PC-9 (cell line): ENCODE data around the gene LRSAM1. TPM values are rescaled to one million over a fixed set of nuclear protein-coding genes. Genes with fewer than 3 reads are reported as not detected.

Experiments
- BruUV-seq: library from RNA; stranded (reverse); fragments of 400-500 nt; replicated peaks from 2 replicates; lab custom pipeline; 2021; lab: Mats Ljungman, UMichigan
- CTCF ChIA-PET: fragments of 300-600 bp; sonication (Branson Sonifier 250); formaldehyde crosslinking; loops from one replicate; lab custom pipeline; 2022; ENCODE audit warnings: antibody characterized with exemption; lab: Charles Lee
- POLR2A ChIA-PET: fragments of 300-600 bp; sonication (Branson Sonifier 250); formaldehyde crosslinking; loops from one replicate; lab custom pipeline; 2022; ENCODE audit warnings: antibody characterized with exemption; ENCODE audit not compliant: unreplicated experiment; lab: Charles Lee
- DNase-seq, 2 experiments: peaks; one replicate each; pipeline versions ENCODE4 v3.0.0 to v3.0.0-alpha.2; 2015 to 2022; ENCODE audit warnings: mixed read lengths in 1 of 2
- H2AFZ ChIP-seq: fragments of 200-600 bp; sonication (generic); 2 replicates; pipeline ENCODE4 v1.8.1; 2017; ENCODE audit warnings: antibody characterized with exemption
- H3F3A ChIP-seq: fragments of 200-600 bp; sonication (generic); 2 replicates; pipeline ENCODE4 v1.8.1; 2017; ENCODE audit warnings: antibody characterized with exemption, mild to moderate bottlenecking, low read depth; ENCODE audit not compliant: insufficient read depth
- H3K27ac ChIP-seq: fragments of 200-600 bp; sonication (generic); 2 replicates; pipeline ENCODE4 v1.6.1; 2016; ENCODE audit warnings: mixed run types
- H3K27me3 ChIP-seq: fragments of 200-600 bp; sonication (generic); 2 replicates; pipeline ENCODE4 v1.6.1; 2016; ENCODE audit warnings: low read depth, mixed run types; ENCODE audit not compliant: insufficient read depth
- H3K36me3 ChIP-seq: fragments of 200-600 bp; sonication (generic); 2 replicates; pipeline ENCODE4 v1.6.1; 2016; ENCODE audit warnings: low read depth, mixed run types
- H3K4me1 ChIP-seq: fragments of 200-600 bp; sonication (generic); replicated peaks from 2 replicates; pipeline ENCODE4 v1.6.1; 2016; ENCODE audit warnings: mixed run types; ENCODE audit not compliant: insufficient read depth
- H3K4me2 ChIP-seq: fragments of 200-600 bp; sonication (generic); 2 replicates; pipeline ENCODE4 v1.6.1; 2017; ENCODE audit warnings: mixed run types
- H3K4me3 ChIP-seq: fragments of 200-600 bp; sonication (generic); 2 replicates; pipeline ENCODE4 v1.6.1; 2016; ENCODE audit warnings: mixed run types
- H3K79me2 ChIP-seq: fragments of 200-600 bp; sonication (generic); 2 replicates; pipeline ENCODE4 v1.6.1; 2017; ENCODE audit warnings: low read depth, mixed run types
- H3K9me2 ChIP-seq: fragments of 200-600 bp; sonication (generic); 2 replicates; pipeline ENCODE4 v1.8.1; 2017; ENCODE audit warnings: mild to moderate bottlenecking; ENCODE audit not compliant: insufficient read depth
- H3K9me3 ChIP-seq: fragments of 200-600 bp; sonication (generic); 2 replicates; pipeline ENCODE4 v1.8.1; 2016; ENCODE audit warnings: low read depth; ENCODE audit not compliant: insufficient read depth
- H4K20me1 ChIP-seq: fragments of 200-600 bp; sonication (generic); 2 replicates; pipeline ENCODE4 v1.8.1; 2017; ENCODE audit not compliant: insufficient read depth
- CTCF ChIP-seq: fragments of 200-600 bp; sonication (generic); conservative IDR thresholded peaks from 2 replicates; pipeline ENCODE4 v1.6.1; 2017; ENCODE audit warnings: mixed run types, antibody characterized with exemption, mild to moderate bottlenecking, moderate library complexity
- EZH2 ChIP-seq: fragments of 200-600 bp; sonication (generic); IDR thresholded peaks from 2 replicates; pipeline ENCODE4 v1.8.0; 2017; ENCODE audit warnings: antibody characterized with exemption, low read depth
- intact Hi-C: fragments of 100-400 bp; cut with micrococcal nuclease; formaldehyde crosslinking; loops from one replicate; pipeline ENCODE4 v1.10.0; 2022; ENCODE audit not compliant: unreplicated experiment
- total RNA-seq: library from RNA; stranded (reverse); gene quantifications from 2 replicates; pipeline ENCODE4 v1.2.3, GENCODE V29; 2021

The LRSAM1 gene
- total RNA-seq, 1 experiment from 2014 or later = 44.0 TPM

GRCh38 chr9:127507751-127508648, 56.7 kb downstream of the LRSAM1 start:
- H3K79me2 ChIP-seq = peaks cover 4% of the 10 kb centered on the region; the same call in 1 of the 2 replicates
- no peak overlapping the region for H3K27ac ChIP-seq
- H3K4me1 ChIP-seq = no peaks in the 10 kb centered on the region
- no peak for DNase-seq
- no peak overlapping the region for H2AFZ ChIP-seq
- intact Hi-C loops = no loop called here
- peaks cover 19% of the 10 kb centered on the region; the same call in 1 of the 2 replicates for H3K36me3 ChIP-seq
- peaks cover 9% of the 10 kb centered on the region; the same call in 1 of the 2 replicates for H4K20me1 ChIP-seq
- TF ChIP-seq EZH2 (no peak), CTCF (no peak)
- ChIA-PET POLR2A (no interaction called here), CTCF (no interaction called here)
- H3K9me2 ChIP-seq = no peaks in the 10 kb centered on the region
- no peak overlapping the region for H3K4me2 ChIP-seq
- H3K4me3 ChIP-seq = no peak overlapping the region
- H3F3A ChIP-seq = peaks cover 20% of the 10 kb centered on the region; the same call in 1 of the 2 replicates
- no peaks in the 10 kb centered on the region for H3K9me3 ChIP-seq
- H3K27me3 ChIP-seq = no peaks in the 10 kb centered on the region
- BruUV-seq = no TSS peak

- no peaks in the 10 kb centered on the region for H3K27me3 ChIP-seq
- H3K9me2 ChIP-seq = no peaks in the 10 kb centered on the region
- ChIA-PET POLR2A (no interaction called here), CTCF (no interaction called here)
- intact Hi-C loops = no loop called here
- H3K36me3 ChIP-seq = peaks cover 27% of the 10 kb centered on the region
- H3F3A ChIP-seq = peaks cover 21% of the 10 kb centered on the region; the same call in 1 of the 2 replicates
- no peak overlapping the region for H3K27ac ChIP-seq
- TF ChIP-seq CTCF (no peak), EZH2 (no peak)
- no peak overlapping the region for H2AFZ ChIP-seq
- H4K20me1 ChIP-seq = peaks cover 11% of the 10 kb centered on the region; the same call in 1 of the 2 replicates
- no peaks in the 10 kb centered on the region for H3K4me1 ChIP-seq
- H3K4me2 ChIP-seq = no peak overlapping the region
- H3K9me3 ChIP-seq = no peaks in the 10 kb centered on the region
- no peak for DNase-seq
- H3K79me2 ChIP-seq = peaks cover 4% of the 10 kb centered on the region; the same call in 1 of the 2 replicates
- BruUV-seq = no TSS peak
- H3K4me3 ChIP-seq = no peak overlapping the region
Measured at GRCh38 chr9:127508901-127509260, 57.6 kb downstream of the LRSAM1 start.

- no peak for DNase-seq
- Histone ChIP-seq H3K9me3 (no peaks in the 10 kb centered on the region), H3K36me3 (peaks cover 32% of the 10 kb centered on the region), H3K79me2 (peaks cover 4% of the 10 kb centered on the region; the same call in 1 of the 2 replicates), H3K4me1 (no peaks in the 10 kb centered on the region), H3K27ac (no peak overlapping the region), H2AFZ (no peak overlapping the region), H3F3A (peaks cover 26% of the 10 kb centered on the region; the same call in 1 of the 2 replicates), H4K20me1 (peaks cover 11% of the 10 kb centered on the region; the same call in 1 of the 2 replicates), H3K4me3 (no peak overlapping the region), H3K27me3 (no peaks in the 10 kb centered on the region), H3K9me2 (no peaks in the 10 kb centered on the region), H3K4me2 (no peak overlapping the region)
- no TSS peak for BruUV-seq
- TF ChIP-seq EZH2 (no peak), CTCF (no peak)
- intact Hi-C loops = no loop called here
- ChIA-PET POLR2A (no interaction called here), CTCF (no interaction called here)
Measured at GRCh38 chr9:127509261-127509954, 58.1 kb downstream of the LRSAM1 start.
